ENCODE measurements around the gene SSR3.
A peak's percentile ranks its signal among the peaks of the same experiment; 100 is the strongest.
"Not testable (repeated sequence)": the region's sequence is repeated elsewhere in the genome, so short reads cannot be mapped to it uniquely, and the experiment has no call there.

The SSR3 gene

DNA sequence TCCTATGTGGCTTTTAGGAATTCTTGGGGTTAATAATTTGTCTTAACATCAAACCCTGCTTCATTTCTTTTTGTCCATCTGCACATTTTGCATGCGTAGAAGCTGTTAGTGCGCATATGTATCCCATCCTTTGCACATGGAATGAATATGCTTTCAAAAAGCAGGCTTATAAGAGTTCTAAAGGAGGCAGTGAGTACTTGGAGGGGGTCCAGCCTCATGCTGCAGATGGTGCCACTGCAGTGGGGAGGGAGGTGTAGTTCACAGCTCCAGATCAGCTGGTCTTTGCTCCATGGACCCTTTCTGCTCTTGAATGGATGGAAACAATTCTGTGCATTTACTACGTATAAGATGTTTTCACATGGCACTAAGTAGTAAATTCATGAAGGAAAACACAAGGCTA, 20.7 kb upstream of the SSR3 start:
- no peak for DNase-seq

DNA sequence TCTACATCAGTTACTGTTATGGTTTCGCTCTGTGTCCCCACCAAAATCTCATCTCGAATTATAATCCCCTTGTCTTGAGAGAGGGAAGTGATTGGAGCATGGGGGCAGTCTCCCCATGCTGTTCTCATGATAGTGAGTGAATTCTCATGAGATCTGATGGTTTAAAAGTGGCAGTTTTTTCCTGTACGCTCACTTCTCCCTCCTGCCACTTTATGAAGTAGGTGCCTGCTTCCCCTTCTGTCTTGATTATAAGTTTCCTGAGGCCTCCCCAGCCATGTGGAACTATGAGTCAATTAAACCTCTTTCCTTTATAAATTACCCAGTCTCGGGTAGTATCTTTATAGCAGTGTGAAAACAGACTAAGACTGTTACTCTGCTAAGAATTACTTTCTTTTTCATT, 15.0 kb upstream of the SSR3 start:
- DNase-seq, result not testable (repeated sequence)

DNA sequence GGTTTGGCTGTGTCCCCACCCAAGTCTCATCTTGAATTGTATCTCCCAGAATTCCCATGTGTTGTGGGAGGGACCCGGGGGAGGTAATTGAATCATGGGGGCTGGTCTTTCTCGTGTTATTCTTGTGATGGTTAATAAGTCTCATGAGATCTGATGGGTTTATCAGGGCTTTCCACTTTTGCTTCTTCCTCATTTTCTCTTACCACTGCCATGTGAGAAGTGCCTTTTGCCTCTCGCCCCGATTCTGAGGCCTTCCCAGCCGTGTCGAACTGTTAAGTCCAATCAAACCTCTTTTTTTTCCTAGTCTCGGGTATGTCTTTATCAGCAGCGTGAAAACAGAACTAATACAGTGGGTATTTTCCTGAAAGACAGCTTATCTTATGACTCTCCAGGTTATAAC, 14.1 kb upstream of the SSR3 start:
- not testable (repeated sequence) for DNase-seq

DNA sequence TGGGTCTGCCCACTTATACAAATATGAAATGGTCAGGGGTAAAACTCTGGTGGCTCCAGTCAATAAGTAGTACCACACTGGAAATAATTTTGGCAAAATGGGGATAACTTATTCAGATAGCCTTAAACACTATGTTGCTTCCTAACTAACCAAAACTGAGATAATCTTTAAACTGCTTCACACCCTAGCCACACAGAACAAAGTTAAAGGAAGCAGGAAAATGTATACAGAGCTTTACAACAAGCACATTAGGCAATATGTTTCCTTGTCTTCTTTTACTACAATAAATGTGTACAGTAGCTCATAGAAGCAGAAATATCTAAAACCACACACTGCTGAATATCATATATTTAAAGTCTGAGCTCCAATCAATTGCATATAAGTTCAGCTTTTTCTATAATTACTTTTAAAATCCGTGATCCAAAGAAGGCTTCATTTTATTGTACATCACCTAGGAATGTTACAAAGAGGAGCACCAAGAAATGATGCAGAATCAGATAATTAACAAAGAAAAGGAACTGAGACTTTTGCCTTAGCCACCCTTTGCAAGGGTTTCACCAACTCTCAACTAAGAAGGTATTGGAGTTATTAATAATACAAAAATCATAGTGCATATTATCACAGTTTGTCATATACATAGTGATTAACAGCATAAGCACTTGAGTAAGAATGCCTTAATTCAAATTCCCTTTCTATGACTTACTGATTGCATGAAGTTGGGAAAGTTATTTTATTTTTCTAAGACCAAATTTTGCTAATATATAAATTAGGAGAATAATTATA, 9.2 kb upstream of the SSR3 start:
- DNase-seq, result no peak

DNA sequence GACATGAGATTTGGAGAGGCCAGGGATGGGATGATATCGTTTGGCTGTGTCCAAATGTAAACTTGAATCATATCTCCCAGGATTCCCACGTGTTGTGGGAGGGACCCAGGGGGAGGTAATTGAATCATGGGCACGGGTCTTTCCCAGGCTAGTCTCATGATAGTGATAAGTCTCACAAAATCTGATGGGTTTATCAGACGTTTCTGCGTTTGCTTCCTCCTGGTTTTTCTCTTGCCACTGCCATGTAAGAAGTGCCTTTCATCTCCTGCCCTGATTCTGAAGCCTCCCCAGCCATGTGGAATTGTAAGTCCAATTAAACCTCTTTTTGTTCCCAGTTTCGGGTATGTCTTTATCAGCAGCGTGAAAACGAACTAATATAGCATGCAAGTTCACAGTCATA, 7.6 kb upstream of the SSR3 start:
- not testable (repeated sequence) for DNase-seq

DNA sequence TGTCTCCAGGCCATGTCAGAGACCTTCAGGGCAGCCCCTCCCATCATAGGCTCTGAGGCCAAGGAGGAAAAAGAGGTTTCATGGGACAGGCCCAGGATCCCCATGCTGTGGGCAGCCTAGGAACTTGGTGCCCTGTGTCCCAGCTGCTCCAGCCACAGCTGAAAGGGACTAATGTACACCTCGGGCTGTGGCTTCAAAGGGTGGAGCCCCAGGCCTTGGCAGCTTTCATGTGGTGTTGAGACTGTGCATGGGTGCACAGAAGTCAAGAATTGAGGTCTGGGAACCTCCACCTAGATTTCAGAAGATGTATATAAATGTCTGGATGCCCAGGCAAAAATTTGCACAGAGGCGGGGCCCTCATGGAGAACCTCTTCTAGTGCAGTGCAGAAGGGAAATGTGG, 6.6 kb upstream of the SSR3 start:
- DNase-seq, result no peak

DNA sequence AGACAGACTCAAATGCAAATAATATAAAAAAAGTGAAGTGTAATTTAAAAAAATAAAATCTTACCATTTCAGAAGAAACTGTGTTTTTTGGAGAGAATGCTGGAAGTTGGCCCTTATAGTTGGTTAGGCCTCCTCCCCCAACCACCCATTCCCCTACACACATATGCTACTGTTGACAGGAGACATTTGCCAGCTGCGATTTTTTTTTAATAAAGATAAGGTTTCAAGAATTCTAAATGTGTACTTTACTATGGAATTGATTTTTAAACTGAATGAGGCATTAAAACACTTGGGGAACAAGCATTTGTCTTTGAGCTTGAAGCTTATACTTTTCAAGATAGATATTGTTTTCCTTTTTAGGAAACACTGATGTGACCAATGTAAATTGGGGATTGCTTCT, 4.4 kb upstream of the SSR3 start:
- DNase-seq, result no peak

DNA sequence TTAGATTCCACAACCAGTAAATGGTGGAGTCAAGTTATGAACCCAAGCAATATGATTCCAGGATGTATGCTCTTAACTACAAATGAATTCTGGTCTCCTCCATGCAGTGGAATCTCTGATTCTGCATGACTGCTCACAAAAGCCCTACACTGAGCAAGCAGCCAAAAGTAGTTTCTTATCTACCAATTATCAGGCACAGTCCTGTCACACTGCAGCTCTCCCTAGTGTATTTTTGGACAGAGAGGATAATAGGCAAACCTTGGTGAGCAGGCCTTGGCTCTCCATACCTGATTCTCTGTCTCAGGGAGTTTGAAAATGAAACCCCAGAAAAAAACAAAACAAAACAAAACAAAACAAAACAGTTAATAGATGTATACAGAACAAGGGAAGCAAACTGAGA, 3.5 kb upstream of the SSR3 start:
- DNase-seq, result no peak

DNA sequence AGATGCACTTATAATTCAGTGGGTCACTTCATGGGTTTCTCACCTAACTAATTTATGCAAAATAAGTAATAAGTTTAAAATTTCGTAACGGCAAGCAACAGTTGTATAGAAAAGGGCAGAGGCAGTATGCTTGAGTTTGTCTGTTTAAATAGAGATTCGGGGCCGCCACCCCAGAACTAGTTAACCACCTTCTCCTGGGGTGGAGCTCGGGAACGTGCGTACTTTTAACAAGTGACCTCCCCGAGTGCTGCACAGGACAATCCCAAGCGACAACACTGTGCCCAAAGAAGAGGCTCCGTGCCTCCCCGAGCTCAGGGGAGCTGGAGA, 439 bp downstream of the SSR3 start:
- no peak for DNase-seq

DNA sequence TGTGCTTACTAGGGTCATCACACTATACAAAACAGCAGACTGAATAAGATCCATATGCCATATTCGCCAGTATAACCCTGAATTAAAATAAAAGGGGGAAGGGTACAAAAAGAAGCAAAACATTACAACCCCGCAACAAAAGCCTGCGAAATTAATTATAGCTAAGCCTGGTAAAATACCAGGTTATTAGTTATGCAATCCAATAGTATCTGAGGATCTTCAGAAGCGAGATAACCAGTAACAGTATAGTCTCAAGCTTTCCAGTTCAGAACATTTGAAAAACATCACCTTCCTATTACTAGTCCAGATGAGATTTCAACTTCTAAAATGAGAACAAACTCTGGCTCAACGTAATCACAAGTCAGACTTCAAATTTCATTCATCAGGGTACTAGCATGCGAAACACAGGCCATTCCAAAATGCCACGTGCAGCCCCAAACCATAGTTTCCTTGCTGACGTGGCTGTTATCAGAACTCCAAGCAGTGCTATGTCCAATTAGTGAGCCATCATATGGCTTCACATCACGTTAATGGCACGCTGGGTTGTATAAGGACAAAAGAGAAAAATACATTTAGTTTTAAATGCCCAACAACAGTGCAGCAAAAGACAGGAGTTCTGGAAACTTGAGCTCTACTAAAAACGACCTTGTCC, 1.1 kb downstream of the SSR3 start:
- peak; percentile 47 for DNase-seq

DNA sequence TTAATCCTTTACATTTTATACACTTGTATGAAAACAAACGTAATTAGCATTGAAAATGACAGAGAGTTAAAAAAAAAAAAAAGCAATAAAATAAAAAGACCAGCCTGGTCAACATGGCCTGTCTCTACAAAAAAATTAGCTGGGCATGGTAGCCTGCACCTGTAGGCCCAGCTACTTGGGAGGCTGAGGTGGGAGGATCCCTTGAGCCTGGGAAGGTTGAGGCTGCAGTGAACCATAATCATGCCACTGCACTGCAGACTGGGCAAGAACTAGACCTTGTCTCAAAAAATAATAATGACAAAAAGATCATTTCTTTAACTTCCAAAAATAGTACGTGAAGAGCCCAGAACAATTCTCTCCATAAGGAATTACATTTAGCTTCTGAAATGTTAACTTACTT, 1.9 kb downstream of the SSR3 start:
- no peak for DNase-seq

DNA sequence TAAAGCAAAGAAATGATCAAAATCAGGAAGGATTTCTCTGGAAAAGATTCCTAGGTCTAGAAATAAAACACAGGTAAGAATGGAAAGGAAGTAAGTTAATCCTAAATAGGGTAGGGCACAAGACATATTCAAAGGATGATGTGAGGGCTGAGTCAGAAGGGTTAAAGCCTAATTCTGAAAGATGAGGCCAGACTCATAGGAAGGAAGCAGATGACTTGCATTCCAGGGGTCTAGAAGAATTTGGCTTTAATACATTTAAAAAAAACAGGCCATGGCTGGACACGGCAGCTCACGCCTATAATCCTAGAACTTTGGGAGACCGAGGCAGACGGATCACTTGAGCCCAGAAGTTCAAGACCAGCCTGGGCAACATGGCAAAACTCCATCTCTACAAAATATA, 3.2 kb downstream of the SSR3 start:
- DNase-seq, result peak; percentile 46

DNA sequence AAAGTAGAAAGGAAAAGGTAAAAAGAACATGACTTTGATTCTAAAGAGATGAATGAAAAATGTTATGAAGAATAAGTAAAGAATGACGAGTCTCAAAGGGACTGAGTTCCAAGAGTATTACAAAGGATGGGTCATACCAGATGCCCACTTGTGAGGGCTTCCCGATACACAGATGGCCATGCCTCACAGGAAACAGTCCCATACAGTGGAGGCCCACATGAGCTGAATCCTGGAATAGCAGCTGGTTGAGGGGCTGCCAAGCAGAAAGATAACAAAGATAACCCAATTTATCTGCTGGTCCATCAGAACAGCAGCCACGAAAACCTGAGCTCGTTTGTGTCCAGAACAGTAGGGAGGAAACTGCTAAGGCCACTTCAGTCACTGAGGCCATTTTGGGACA, 3.7 kb downstream of the SSR3 start:
- DNase-seq, result no peak

DNA sequence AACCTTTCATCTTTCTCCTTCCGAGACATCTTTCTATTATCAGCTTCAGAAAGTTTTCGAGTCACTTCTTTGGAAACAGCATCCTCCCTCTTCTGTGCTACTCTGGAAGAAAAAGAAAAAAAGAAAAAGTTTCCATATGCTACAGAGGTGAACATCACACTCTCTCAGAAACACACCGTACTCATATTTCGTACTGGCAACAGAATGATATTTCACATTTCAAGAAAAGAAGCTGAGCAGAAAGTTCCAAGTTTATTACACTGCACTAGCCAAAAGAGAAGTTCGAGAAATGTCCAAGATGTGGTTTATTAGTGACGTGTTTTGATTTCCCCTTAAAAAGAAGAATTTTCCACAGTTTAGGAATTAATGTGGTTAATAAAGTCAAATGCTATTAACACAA, 6.0 kb downstream of the SSR3 start:
- DNase-seq, result no peak

DNA sequence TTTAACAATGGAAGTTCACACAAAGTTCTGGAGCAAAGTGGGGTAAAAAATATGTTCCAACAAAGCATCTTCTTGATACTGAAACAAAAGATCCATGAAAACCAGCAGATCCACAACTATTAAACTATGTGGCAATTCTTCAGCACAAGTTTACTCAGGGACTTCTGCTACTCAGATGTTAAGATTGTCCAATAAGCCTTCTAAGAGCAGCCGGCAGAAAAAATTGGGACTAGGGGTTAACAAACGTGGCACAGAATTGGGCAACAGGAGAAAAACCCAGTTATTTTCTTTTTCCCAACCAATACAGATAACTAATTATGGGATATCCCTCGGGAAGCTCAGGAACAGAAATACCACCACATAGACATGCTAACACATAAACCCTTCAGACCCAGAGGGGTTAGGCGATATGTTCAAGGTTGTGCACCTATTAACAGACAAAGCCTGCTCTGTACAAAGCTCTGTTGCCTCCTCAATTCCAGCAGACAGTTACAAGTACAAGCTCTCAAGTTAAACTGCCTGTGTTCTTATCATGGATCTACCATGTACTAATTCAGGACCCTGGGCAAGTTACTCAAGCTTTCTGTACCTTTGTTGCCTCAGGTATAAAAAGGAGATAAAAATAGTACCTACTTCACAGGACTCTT, 6.8 kb downstream of the SSR3 start:
- no peak for DNase-seq

DNA sequence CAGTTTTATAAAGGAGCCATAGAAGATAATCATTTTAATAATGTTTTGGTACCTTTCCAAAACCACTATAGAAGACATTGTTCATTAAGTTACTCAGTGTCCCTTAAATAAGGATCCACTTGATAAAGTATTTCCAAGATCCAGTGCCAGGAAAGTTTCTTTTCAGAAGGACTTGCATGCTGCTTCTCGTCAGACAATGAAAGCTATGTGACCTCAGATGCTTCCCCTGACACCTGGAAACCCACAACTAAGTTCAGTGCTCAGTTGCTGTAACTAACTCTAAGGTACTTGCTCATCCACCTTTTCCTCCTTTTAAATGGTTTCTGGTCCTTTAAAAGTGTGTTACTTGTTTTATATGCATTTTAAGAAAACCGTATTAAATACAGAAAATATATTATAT, 7.3 kb downstream of the SSR3 start:
- DNase-seq, result no peak

DNA sequence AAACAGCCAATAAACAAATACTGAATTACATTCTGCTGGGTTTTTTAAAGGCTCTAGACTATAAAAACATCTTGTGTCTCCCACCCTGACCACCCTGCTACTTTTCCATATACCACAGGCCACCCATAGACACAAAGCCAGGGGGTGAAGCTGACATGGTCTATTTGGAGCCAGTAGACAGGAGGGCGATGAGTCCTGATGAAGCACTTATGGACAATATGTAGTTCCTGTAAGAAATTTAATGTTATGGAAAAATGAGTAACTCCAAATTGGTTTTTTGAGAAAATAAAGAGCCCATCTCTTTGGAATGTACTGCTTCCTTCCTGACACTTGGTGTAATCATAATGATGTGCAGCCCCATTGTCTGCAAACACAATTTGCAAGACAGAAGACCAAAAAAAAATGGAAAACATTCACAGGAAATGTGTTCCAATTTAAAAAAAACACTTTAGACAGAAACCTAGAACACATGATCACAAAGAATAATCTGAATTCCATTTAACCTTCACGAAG, 11.8 kb downstream of the SSR3 start:
- no peak for DNase-seq

DNA sequence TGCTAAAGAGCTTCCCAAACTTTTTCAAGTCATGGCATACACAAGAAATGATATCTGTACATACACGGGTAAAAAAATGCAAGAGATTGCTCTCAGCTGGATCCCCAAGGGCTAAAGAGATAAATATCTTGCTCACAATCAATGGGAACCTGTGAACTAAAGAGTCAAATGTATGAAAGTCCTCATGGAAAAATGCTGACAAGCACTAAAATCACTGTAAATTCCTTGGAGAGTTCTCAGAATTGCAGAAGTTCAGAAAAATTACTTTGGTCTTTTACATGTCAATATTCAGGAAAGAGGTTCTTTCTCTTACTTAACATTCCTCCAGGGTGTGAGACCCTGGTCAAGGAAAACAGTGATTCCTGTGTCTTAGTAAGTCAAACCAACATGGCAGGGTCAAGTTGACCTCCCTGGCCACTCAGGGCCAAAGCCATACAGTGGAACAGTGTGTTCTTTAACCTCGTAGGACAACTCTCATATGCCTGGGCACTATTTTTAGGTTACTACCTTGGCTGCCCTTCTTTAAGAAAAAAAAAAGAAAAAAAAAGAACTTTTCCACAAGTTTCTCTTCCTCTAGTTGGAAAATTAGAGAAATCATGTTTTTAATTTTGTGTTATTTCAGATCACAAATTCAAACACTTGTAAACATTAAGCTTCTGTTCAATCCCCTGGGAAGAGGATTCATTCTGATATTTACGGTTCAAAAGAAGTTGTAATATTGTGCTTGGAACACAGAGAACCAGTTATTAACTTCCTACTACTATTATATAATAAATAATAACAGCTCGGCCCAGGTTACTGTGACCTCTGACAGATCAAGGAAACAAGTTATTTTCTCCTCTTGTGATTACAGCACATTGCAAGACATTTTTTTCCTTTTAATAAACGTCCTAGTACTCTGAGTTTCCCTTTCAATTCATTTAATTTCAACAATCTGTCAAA, 12.5 kb downstream of the SSR3 start:
- DNase-seq, result no peak

DNA sequence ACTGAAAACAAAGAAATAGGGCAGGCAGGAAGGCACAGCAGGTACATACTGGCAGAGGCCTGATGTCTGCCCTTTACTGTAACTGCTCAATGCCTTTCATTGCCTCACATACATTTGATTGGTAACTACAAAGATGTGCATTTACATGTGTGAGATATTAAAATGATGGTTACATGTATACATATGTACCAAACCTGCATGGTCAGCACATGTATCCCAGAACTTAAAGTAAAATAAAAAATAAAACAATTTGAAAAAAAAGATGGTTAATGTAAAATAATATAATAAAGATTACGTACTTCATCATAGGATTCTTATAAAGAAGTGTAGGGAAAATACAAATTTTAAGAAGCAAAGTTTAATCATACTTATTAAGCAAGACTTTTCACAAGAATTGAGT, 15.1 kb downstream of the SSR3 start:
- no peak for DNase-seq

DNA sequence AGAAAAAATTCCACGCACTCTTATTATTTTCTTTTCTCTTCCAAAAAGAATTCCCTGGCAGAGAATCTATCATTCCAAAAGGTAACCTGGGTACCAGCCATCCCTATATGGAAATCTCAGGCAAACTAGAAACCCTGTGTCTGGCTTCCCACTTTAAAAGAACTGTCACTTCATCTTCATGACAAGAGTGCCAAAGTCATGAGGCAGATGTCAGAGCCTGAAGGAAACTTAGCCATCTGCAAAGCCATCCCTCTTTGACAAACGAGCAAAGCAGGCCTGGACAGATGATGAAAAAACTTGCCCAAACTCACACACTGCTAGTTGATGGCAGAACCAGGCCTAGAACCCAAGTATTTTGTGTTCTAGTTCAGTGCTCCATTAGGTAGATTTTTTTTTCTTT, 15.9 kb downstream of the SSR3 start:
- DNase-seq, result no peak

DNA sequence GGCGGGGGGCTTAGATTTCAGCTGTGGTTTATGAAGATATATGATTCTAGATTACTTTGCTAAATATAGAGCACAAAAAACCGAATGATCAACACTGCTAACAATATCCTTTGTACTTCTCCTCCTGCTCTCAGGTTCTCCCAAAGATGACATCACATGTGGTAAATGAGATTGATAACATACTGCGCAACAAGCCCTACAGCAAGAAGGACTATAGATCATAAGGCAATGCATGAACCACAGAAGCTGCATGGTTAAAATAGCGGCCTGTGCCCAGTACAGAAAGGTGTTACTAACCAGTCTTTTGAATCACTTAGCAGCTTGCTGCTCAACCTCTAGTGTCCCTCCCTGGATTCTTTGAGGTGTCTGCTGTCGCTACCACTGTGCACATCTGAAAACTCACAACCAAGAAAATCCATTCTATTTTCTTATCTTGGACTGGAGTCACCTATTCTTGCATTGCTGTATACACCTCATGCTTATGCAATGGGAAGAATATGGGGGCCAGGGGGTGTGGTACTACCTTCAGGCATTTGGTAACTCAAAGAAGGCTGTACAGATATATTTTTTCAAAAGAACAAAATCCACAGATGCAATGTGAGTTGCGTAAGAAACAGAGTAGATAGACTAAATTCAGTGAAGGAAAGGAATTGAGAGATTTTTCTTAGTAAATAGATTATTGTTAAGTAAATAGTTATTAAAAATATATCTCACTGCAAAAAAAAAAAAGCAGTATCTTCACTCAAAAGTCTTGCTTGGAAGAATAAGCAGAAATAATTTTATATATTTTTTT, 18.2 kb downstream of the SSR3 start:
- DNase-seq, result no peak

DNA sequence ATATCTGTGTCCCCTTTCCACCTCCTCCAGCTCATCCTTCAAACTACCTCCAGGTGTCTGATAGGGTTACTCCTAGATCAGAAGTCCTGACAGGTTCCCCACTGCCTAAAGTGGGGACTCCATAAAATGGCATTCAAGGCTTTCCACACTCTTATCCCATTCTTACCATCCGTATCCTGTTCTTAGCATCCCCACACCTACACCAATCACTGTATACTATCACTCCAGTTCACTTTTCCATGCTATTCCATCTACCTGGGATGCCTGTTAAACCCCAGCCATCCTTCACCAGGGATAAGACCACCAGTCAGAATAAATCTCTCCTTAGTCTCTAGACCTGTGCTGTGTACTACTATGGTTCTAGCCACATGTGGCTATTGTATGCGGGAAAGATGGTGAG, 19.1 kb downstream of the SSR3 start:
- DNase-seq, result no peak
